Smooth muscle cell (in vitro differentiated cells): ENCODE results near the gene DCC. TPM values are rescaled to one million over a fixed set of nuclear protein-coding genes. Genes with fewer than 3 reads are reported as not detected.

Source experiments
- DNase-seq: peaks from one replicate; lab custom pipeline; 2025; ENCODE audit not compliant: unreplicated experiment; lab: John Stamatoyannopoulos, UW
- H2AFZ ChIP-seq: fragments of 200-600 bp; sonication (generic); 2 replicates; pipeline ENCODE4 v1.6.0; 2016; ENCODE audit warnings: antibody characterized with exemption, low read depth, mild to moderate bottlenecking
- H3F3A ChIP-seq: fragments of 200-600 bp; sonication (generic); 2 replicates; pipeline ENCODE4 v1.6.0; 2017; ENCODE audit warnings: antibody characterized with exemption, low read depth
- H3K27ac ChIP-seq: fragments of 200-600 bp; sonication (generic); 2 replicates; pipeline ENCODE4 v1.5.1; 2016; ENCODE audit warnings: low read depth, mild to moderate bottlenecking
- H3K27me3 ChIP-seq: fragments of 200-600 bp; sonication (generic); 2 replicates; pipeline ENCODE4 v1.6.1; 2016; ENCODE audit warnings: low read depth, mild to moderate bottlenecking
- H3K36me3 ChIP-seq: fragments of 200-600 bp; sonication (generic); 2 replicates; pipeline ENCODE4 v1.5.1; 2016; ENCODE audit warnings: low read depth
- H3K4me1 ChIP-seq: fragments of 200-600 bp; sonication (generic); 2 replicates; pipeline ENCODE4 v1.5.1; 2016; ENCODE audit warnings: low read depth
- H3K4me2 ChIP-seq: fragments of 200-600 bp; sonication (generic); 2 replicates; pipeline ENCODE4 v1.6.0; 2016; ENCODE audit warnings: mild to moderate bottlenecking
- H3K4me3 ChIP-seq: fragments of 200-600 bp; sonication (generic); 2 replicates; pipeline ENCODE4 v1.5.1; 2016; ENCODE audit warnings: mild to moderate bottlenecking
- H3K79me2 ChIP-seq: fragments of 200-600 bp; sonication (generic); 2 replicates; pipeline ENCODE4 v1.6.0; 2016; ENCODE audit warnings: low read depth, mild to moderate bottlenecking
- H3K9ac ChIP-seq: fragments of 200-600 bp; sonication (generic); 2 replicates; pipeline ENCODE4 v1.6.0; 2016; ENCODE audit warnings: low read depth
- H3K9me3 ChIP-seq: fragments of 200-600 bp; sonication (generic); replicated peaks from 2 replicates; pipeline ENCODE4 v1.5.1; 2016; ENCODE audit warnings: low read depth
- H4K20me1 ChIP-seq: fragments of 200-600 bp; sonication (generic); 2 replicates; pipeline ENCODE4 v1.6.0; 2016; ENCODE audit warnings: low read depth
- WGBS: methylation state at CpG from one replicate; pipeline ENCODE4 v1.1.7; 2016; ENCODE audit warnings: low lambda C conversion rate; 5-methylcytosine and 5-hydroxymethylcytosine counted together
- polyA plus RNA-seq: library from polyadenylated mRNA; unstranded; fragments of >200 nt; fragmentation: Nextera tagmentation; extraction: Ambion mirVana; gene quantifications from 2 replicates; pipeline ENCODE4 v1.2.1, GENCODE V29; 2016
- total RNA-seq: library from RNA; depleted of rRNA; stranded (reverse); fragments of >200 nt; gene quantifications from 2 replicates; pipeline ENCODE4 v1.2.3, GENCODE V29; 2014
- TF ChIP-seq, protein P1 (sequence below): fragments of 200-600 bp; sonication (generic); IDR thresholded peaks from 2 replicates; pipeline ENCODE4 v1.5.1; 2017; ENCODE audit warnings: borderline replicate concordance, mild to moderate bottlenecking, antibody characterized with exemption; ENCODE audit not compliant: insufficient read depth, poor library complexity, severe bottlenecking

The DCC gene
- total and polyA plus RNA-seq, 2 experiments from 2014 or later, result not detected

DNA sequence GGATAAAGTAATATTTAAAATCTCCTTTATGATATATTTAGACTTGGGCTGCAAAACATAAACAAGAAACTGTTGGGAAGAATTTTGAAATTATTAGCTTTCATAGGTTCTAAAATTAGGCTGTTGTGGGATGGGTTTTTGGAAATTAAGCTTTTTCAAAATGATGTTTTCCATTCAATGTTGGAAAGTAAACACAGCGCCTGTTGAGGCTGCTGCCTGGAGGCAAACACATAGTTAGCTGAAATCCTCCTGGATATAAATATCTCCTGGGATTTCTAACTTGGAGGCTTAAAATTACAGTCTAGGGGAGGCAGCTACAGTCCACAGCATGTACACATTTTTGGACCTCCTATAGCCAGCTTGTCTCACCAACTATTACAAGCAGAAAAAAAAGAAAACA, 197.3 kb downstream of the DCC start:
- no peaks in the 10 kb centered on the region for H3K9me3 ChIP-seq
- H3K79me2 ChIP-seq, result no peaks in the 10 kb centered on the region
- H3F3A ChIP-seq, result no peaks in the 10 kb centered on the region
- no peaks in the 10 kb centered on the region for H3K36me3 ChIP-seq
- no peaks in the 10 kb centered on the region for H3K27me3 ChIP-seq
- TF ChIP-seq, protein P1, sequence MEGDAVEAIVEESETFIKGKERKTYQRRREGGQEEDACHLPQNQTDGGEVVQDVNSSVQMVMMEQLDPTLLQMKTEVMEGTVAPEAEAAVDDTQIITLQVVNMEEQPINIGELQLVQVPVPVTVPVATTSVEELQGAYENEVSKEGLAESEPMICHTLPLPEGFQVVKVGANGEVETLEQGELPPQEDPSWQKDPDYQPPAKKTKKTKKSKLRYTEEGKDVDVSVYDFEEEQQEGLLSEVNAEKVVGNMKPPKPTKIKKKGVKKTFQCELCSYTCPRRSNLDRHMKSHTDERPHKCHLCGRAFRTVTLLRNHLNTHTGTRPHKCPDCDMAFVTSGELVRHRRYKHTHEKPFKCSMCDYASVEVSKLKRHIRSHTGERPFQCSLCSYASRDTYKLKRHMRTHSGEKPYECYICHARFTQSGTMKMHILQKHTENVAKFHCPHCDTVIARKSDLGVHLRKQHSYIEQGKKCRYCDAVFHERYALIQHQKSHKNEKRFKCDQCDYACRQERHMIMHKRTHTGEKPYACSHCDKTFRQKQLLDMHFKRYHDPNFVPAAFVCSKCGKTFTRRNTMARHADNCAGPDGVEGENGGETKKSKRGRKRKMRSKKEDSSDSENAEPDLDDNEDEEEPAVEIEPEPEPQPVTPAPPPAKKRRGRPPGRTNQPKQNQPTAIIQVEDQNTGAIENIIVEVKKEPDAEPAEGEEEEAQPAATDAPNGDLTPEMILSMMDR, result no peak
- 77% methylated on average over 1 of the region's 1 CpG for WGBS
- H3K4me3 ChIP-seq, result no peak overlapping the region
- no peaks in the 10 kb centered on the region for H3K4me1 ChIP-seq
- no peak overlapping the region for H3K9ac ChIP-seq
- no peak overlapping the region for H2AFZ ChIP-seq
- no peaks in the 10 kb centered on the region for H4K20me1 ChIP-seq
- H3K27ac ChIP-seq, result no peak overlapping the region
- no peak overlapping the region for H3K4me2 ChIP-seq
- DNase-seq, result no peak

DNA sequence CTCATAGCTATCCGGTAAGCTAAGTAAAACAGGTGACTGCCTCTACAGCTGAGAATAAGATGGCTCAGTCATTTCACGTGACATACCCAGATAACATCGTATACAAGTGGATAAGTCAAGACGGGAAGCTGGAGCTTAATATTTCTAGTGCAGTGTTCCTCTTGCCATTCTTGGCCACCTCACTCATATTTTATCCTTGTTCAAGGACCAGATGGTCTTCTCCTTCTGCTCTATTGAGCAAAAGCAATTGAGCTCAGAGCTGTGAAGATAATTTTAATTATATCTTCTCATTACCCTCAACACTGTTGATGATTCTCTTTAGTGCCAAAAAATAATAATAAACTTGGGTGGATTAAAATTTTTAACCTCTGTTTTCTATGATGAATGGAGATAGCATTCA, 201.1 kb downstream of the DCC start:
- no peaks in the 10 kb centered on the region for H3K27me3 ChIP-seq
- H3K9ac ChIP-seq, result no peak overlapping the region
- no peak overlapping the region for H3K4me3 ChIP-seq
- no peaks in the 10 kb centered on the region for H3K9me3 ChIP-seq
- WGBS, result 91% methylated on average over 4 of the region's 4 CpGs
- no peaks in the 10 kb centered on the region for H3K4me1 ChIP-seq
- no peaks in the 10 kb centered on the region for H3F3A ChIP-seq
- TF ChIP-seq, protein P1, result no peak
- no peak overlapping the region for H2AFZ ChIP-seq
- no peak overlapping the region for H3K27ac ChIP-seq
- H3K79me2 ChIP-seq, result no peaks in the 10 kb centered on the region
- no peaks in the 10 kb centered on the region for H4K20me1 ChIP-seq
- H3K4me2 ChIP-seq, result no peak overlapping the region
- no peak for DNase-seq
- no peaks in the 10 kb centered on the region for H3K36me3 ChIP-seq

DNA sequence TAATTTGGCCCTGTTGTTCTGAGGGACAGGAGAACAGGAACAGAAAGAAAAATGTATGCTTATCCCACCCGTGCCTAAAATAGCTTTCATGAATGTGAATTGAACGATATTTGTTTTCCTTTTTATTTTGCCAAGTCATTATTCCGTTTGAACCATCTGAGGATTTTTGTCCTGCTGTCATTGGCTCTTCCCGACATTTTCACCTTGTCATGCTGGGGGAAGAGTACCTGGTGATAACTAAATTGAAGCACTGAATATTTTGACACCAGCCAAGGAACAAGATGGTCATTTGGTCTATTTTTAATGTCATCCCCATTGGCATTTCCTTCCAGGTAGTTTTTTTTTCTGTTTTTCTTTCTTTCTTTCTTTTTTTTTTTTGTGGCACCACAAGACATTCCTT, 204.1 kb downstream of the DCC start:
- Histone ChIP-seq H3K9me3 (no peaks in the 10 kb centered on the region), H3F3A (no peaks in the 10 kb centered on the region), H4K20me1 (no peaks in the 10 kb centered on the region), H3K4me2 (no peak overlapping the region), H3K79me2 (no peaks in the 10 kb centered on the region), H2AFZ (no peak overlapping the region), H3K4me3 (no peak overlapping the region), H3K4me1 (no peaks in the 10 kb centered on the region), H3K27ac (no peak overlapping the region), H3K27me3 (no peaks in the 10 kb centered on the region), H3K36me3 (no peaks in the 10 kb centered on the region), H3K9ac (no peak overlapping the region)
- no peak for DNase-seq
- WGBS, result 81% methylated on average over 4 of the region's 4 CpGs
- TF ChIP-seq, protein P1, result no peak

DNA sequence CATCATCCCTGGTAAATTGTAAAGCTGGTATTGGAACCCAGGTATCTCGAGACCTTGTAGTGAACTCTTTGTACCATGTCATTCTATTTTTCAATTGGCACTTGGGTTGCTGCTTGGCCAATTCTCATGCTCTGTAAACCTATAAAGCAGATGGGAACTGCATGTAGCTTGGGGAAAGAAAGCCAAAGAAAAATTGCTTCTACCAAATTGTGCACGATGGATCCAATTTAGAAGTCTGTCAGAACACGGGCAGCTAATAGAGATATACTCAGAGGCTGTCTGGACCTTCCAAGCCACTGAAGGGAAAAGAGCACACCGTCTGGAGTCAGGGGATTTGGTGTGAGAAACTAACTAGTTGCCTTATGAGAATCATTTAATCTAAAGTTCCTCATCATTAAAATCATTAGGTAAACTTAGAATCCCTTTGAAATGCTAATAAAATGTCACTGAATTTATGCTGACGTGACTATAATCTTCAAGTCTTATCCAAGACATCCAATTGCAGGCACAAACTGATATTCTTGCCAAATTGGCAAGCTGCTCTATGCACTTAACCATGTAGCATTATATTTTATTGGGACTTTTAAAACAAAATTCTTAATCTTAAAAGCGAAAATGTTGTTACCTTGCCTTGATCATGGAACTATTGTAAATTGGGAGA, 206.8 kb downstream of the DCC start:
- H3K4me3 ChIP-seq, result no peak overlapping the region
- no peak overlapping the region for H2AFZ ChIP-seq
- TF ChIP-seq, protein P1, result no peak
- H3F3A ChIP-seq, result no peaks in the 10 kb centered on the region
- H3K36me3 ChIP-seq, result no peaks in the 10 kb centered on the region
- H3K27ac ChIP-seq, result no peak overlapping the region
- no peaks in the 10 kb centered on the region for H3K79me2 ChIP-seq
- H3K4me1 ChIP-seq, result no peaks in the 10 kb centered on the region
- DNase-seq, result no peak
- H4K20me1 ChIP-seq, result no peaks in the 10 kb centered on the region
- H3K4me2 ChIP-seq, result no peak overlapping the region
- no peaks in the 10 kb centered on the region for H3K27me3 ChIP-seq
- no peak overlapping the region for H3K9ac ChIP-seq
- no peaks in the 10 kb centered on the region for H3K9me3 ChIP-seq
- 86% methylated on average over 6 of the region's 6 CpGs for WGBS
